Measurements from ENCODE around the gene PTCSC3.

- TF ChIP-seq CTCF (IDR thresholded peaks at IDR 0.05; ENCODE audit: insufficient read depth, low read length) = no peak
- no peak for TF ChIP-seq GABPA (IDR thresholded peaks at IDR 0.05; ENCODE audit: low read depth)
- no peak for TF ChIP-seq POLR2AphosphoS5 (IDR thresholded peaks at IDR 0.05; ENCODE audit: low read depth)
- TF ChIP-seq REST (IDR thresholded peaks at IDR 0.05; ENCODE audit: insufficient replicate concordance, low read depth) = no peak
Measured at GRCh38 chr14:36215217-36215598, 38.7 kb upstream of the PTCSC3 start.

Data from HL-60 (cell line).